Tibial artery (tissue), 4 donors: ENCODE results near the gene TMEM135.

Experiments used
- DNase-seq, 2 donors: peaks; one replicate each; pipeline ENCODE4 v3.0.0-alpha.2; 2019
- H3K27ac ChIP-seq, 2 donors: fragments of 200-600 bp; sonication (generic) in 1 of 2; 1 replicate in 1 of 2; 2 replicates in 1 of 2; pipeline ENCODE4 v1.5.1; 2018 to 2019; ENCODE audit warnings: mild to moderate bottlenecking in 1 of 2
- H3K27me3 ChIP-seq, 2 donors: fragments of 200-600 bp; sonication (generic) in 1 of 2; one replicate each; pipeline versions ENCODE4 v1.5.1 to v1.6.0; 2016 to 2019
- H3K36me3 ChIP-seq, 3 donors: fragments of 200-600 bp; sonication (generic) in 2 of 3; one replicate each; pipeline ENCODE4 v1.5.1; 2016 to 2019; ENCODE audit warnings: mild to moderate bottlenecking in 2 of 3
- H3K4me1 ChIP-seq, 4 donors: fragments of 200-600 bp; sonication (generic) in 2 of 4; 1 replicate in 3 of 4; 2 replicates in 1 of 4; pipeline ENCODE4 v1.5.1; 2016 to 2019
- H3K4me3 ChIP-seq, 2 donors: fragments of 200-600 bp; sonication (generic) in 1 of 2; 1 replicate in 1 of 2; 2 replicates in 1 of 2; pipeline ENCODE4 v1.5.1; 2018 to 2019; ENCODE audit warnings: mild to moderate bottlenecking in 2 of 2
- H3K9me3 ChIP-seq, 3 donors: fragments of 200-600 bp; sonication (generic) in 1 of 3; one replicate each; pipeline ENCODE4 v1.5.1; 2016 to 2019
- intact Hi-C: fragments of 100-400 bp; cut with DNase I; formaldehyde crosslinking; loops from one replicate; pipeline ENCODE4 v1.15.0; 2023; ENCODE audit warnings: low total_unique reads
- TF ChIP-seq, protein P1 (sequence below), 2 experiments: fragments of 200-600 bp in 1 of 2; fragments of 450-650 bp in 1 of 2; IDR thresholded peaks; one replicate each; pipeline ENCODE4 v1.5.1; 2017 to 2019; ENCODE audit warnings: antibody characterized with exemption in 2 of 2, mild to moderate bottlenecking in 1 of 2, moderate library complexity in 1 of 2

The TMEM135 gene

GRCh38 chr11:87136236-87136635 is 98.5 kb downstream of the TMEM135 start:
- peaks cover 0 to 8% (median 6%) of the 10 kb centered on the region in 3 donors for H3K9me3 ChIP-seq
- intact Hi-C loops: no loop called here
- TF ChIP-seq, protein P1, sequence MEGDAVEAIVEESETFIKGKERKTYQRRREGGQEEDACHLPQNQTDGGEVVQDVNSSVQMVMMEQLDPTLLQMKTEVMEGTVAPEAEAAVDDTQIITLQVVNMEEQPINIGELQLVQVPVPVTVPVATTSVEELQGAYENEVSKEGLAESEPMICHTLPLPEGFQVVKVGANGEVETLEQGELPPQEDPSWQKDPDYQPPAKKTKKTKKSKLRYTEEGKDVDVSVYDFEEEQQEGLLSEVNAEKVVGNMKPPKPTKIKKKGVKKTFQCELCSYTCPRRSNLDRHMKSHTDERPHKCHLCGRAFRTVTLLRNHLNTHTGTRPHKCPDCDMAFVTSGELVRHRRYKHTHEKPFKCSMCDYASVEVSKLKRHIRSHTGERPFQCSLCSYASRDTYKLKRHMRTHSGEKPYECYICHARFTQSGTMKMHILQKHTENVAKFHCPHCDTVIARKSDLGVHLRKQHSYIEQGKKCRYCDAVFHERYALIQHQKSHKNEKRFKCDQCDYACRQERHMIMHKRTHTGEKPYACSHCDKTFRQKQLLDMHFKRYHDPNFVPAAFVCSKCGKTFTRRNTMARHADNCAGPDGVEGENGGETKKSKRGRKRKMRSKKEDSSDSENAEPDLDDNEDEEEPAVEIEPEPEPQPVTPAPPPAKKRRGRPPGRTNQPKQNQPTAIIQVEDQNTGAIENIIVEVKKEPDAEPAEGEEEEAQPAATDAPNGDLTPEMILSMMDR (IDR thresholded peaks at IDR 0.05): no peak

DNA sequence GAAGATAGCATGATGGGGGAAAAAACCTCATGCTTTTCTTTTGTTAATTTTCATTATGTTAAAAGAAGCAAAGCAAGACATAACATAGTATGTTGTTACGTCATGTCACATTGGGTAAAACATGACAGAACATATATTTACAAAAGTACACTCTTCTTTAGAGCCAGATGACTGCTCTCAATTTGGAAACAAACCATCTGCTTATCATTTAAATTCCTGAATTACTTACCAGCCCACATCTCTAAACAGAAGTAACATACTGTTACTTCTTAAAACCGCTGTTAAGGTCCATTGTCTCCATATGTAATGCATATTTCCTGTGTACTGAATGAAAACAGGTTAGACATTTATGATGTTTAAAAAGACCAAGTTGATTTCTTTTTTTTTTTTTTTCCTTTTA is 100.0 kb downstream of the TMEM135 start:
- intact Hi-C loops: no loop called here
- TF ChIP-seq, protein P1 (IDR thresholded peaks at IDR 0.05): no peak
- Histone ChIP-seq H3K27ac (no peak overlapping the region), H3K36me3 (peaks cover 0 to 5% (median 0%) of the 10 kb centered on the region in 3 donors), H3K27me3 (no peaks in the 10 kb centered on the region), H3K4me3 (no peak overlapping the region), H3K9me3 (peaks cover 0 to 8% (median 6%) of the 10 kb centered on the region in 3 donors), H3K4me1 (peaks cover 0 to 9% (median 0%) of the 10 kb centered on the region in 4 donors)
- no peak for DNase-seq

More at GRCh38 chr11:87136236-87136635, 98.5 kb downstream of the TMEM135 start:
- DNase-seq: no peak
- peaks cover 0 to 5% (median 0%) of the 10 kb centered on the region in 3 donors for H3K36me3 ChIP-seq
- H3K27ac ChIP-seq: no peak overlapping the region
- peaks cover 0 to 9% (median 0%) of the 10 kb centered on the region in 4 donors for H3K4me1 ChIP-seq
- no peaks in the 10 kb centered on the region for H3K27me3 ChIP-seq
- no peak overlapping the region for H3K4me3 ChIP-seq

GRCh38 chr11:87139475-87139874 is 101.7 kb downstream of the TMEM135 start:
- intact Hi-C loops: no loop called here

DNA sequence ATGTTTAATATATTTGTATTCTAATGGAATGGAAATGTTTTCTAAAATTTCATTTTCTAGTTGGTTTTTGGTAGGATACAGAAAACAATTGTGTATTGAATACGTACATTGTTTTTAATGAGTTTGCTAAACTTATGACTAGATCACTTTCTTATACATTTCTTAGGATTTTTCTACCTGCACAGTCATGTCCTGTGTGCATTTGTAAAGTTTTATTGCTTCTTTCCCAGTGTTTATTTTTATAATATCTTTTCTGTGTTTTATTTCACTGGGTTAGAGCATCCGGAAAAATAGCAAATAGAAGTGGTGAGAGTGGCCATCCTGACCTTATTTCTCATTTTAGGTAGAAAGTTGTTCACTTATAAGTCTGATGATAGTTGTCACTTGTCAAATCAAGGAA is 103.6 kb downstream of the TMEM135 start:
- Histone ChIP-seq H3K27ac (no peak overlapping the region), H3K36me3 (peaks cover 0 to 5% (median 0%) of the 10 kb centered on the region in 3 donors), H3K9me3 (peaks cover 0 to 8% (median 6%) of the 10 kb centered on the region in 3 donors), H3K4me1 (peaks cover 0 to 6% (median 0%) of the 10 kb centered on the region in 4 donors), H3K27me3 (no peaks in the 10 kb centered on the region), H3K4me3 (no peak overlapping the region)
- DNase-seq: no peak
- TF ChIP-seq, protein P1 (IDR thresholded peaks at IDR 0.05): no peak
- intact Hi-C loops: no loop called here

More at GRCh38 chr11:87139475-87139874, 101.7 kb downstream of the TMEM135 start:
- Histone ChIP-seq H3K4me3 (no peak overlapping the region), H3K36me3 (peaks cover 0 to 5% (median 0%) of the 10 kb centered on the region in 3 donors), H3K27me3 (no peaks in the 10 kb centered on the region), H3K9me3 (peaks cover 0 to 8% (median 6%) of the 10 kb centered on the region in 3 donors), H3K27ac (no peak overlapping the region), H3K4me1 (peaks cover 0 to 9% (median 0%) of the 10 kb centered on the region in 4 donors)
- TF ChIP-seq, protein P1 (IDR thresholded peaks at IDR 0.05): no peak
- DNase-seq: no peak

GRCh38 chr11:87141980-87142514 is 104.3 kb downstream of the TMEM135 start:
- DNase-seq: no peak
- Histone ChIP-seq H3K27ac (no peak overlapping the region), H3K4me3 (no peak overlapping the region), H3K9me3 (peaks cover 0 to 8% (median 6%) of the 10 kb centered on the region in 3 donors), H3K27me3 (no peaks in the 10 kb centered on the region), H3K4me1 (no peaks in the 10 kb centered on the region), H3K36me3 (peaks cover 0 to 5% (median 0%) of the 10 kb centered on the region in 3 donors)
- TF ChIP-seq, protein P1 (IDR thresholded peaks at IDR 0.05): no peak
- intact Hi-C loops: no loop called here
